Coronary artery (tissue), 2 donors: ENCODE results near the gene ZBTB12.
A peak's percentile ranks its signal among the peaks of the same experiment; 100 is the strongest.
"Not testable (repeated sequence)": the region's sequence is repeated elsewhere in the genome, so short reads cannot be mapped to it uniquely, and the experiment has no call there.

Experiments
- DNase-seq: peaks from one replicate; pipeline ENCODE4 v3.0.0-alpha.2; 2017; ENCODE audit warnings: low spot score
- H3K27ac ChIP-seq, 2 donors: fragments of 200-600 bp; sonication (generic); one replicate each; pipeline ENCODE4 v1.5.1; 2016 to 2019
- H3K4me3 ChIP-seq: fragments of 200-600 bp; sonication (generic); 2 replicates; pipeline ENCODE4 v1.5.1; 2016; ENCODE audit warnings: mild to moderate bottlenecking, moderate library complexity
- TF ChIP-seq, protein P1 (sequence below): fragments of 200-600 bp; sonication (generic); IDR thresholded peaks from one replicate; pipeline ENCODE4 v1.5.1; 2019; ENCODE audit warnings: antibody characterized with exemption

ZBTB12 gene

GRCh38 chr6:31933537-31933936 is 31.7 kb upstream of the ZBTB12 start:
- TF ChIP-seq, protein P1, sequence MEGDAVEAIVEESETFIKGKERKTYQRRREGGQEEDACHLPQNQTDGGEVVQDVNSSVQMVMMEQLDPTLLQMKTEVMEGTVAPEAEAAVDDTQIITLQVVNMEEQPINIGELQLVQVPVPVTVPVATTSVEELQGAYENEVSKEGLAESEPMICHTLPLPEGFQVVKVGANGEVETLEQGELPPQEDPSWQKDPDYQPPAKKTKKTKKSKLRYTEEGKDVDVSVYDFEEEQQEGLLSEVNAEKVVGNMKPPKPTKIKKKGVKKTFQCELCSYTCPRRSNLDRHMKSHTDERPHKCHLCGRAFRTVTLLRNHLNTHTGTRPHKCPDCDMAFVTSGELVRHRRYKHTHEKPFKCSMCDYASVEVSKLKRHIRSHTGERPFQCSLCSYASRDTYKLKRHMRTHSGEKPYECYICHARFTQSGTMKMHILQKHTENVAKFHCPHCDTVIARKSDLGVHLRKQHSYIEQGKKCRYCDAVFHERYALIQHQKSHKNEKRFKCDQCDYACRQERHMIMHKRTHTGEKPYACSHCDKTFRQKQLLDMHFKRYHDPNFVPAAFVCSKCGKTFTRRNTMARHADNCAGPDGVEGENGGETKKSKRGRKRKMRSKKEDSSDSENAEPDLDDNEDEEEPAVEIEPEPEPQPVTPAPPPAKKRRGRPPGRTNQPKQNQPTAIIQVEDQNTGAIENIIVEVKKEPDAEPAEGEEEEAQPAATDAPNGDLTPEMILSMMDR = no peak
- Histone ChIP-seq H3K4me3 (no peak overlapping the region), H3K27ac (no peak overlapping the region)
- no peak for DNase-seq

- DNase-seq, H3K4me3 ChIP-seq, H3K27ac ChIP-seq: not testable (repeated sequence)
Observed at GRCh38 chr6:31932137-31932536, 30.3 kb upstream of the ZBTB12 start.

- DNase-seq = no peak
- TF ChIP-seq, protein P1 = no peak
- Histone ChIP-seq H3K4me3 (no peak overlapping the region), H3K27ac (no peak overlapping the region)
Observed at GRCh38 chr6:31930962-31931361, 29.1 kb upstream of the ZBTB12 start.

- Histone ChIP-seq H3K4me3 (peak overlapping the region; percentile 43), H3K27ac (no peak overlapping the region)
- DNase-seq = no peak
- TF ChIP-seq, protein P1 = no peak
Observed at GRCh38 chr6:31928672-31928939, 26.7 kb upstream of the ZBTB12 start.

GRCh38 chr6:31927863-31928671 is 26.2 kb upstream of the ZBTB12 start:
- DNase-seq = no peak
- TF ChIP-seq, protein P1 = no peak
- Histone ChIP-seq H3K4me3 (peak overlapping the region; percentile 43), H3K27ac (peak overlapping the region in 1 of 2 donors; percentile 51)

DNA sequence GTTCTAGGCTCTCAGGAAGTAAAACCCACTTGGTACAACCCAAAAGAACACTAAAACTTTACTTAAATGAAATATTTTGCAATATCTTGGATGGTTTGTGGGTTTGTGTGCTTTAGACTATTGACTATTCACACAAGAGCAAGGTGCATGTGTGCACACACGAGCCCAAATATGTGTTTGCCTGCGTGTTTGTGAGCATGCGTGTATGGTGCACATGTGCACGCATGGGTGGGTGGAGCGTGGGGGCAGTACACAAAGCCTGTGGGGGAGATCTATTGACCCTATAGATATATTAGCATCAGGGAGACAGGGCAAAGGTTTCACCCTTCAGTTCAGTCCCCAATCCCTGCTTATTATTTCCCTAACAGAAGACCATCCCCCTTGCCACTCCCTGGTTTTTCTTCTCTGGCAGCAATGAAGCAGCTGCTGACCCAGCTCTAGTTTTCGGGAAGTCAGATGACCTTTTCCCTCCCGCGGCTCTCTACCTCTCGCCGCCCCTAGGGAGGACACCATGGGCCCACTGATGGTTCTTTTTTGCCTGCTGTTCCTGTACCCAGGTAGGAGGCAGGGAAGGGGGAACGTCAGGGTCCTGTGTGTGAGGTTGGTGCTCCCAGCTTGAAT is 25.5 kb upstream of the ZBTB12 start, which contains the start of gene C2:
Gene C2, plus strand, starts transcription at position 476 of the 621 bp plus-strand sequence. Its CDS starts 36 bp downstream, at position 512.
- no peak for DNase-seq
- H3K27ac ChIP-seq = peak within 1 kb of the TSS in 1 of 2 donors; percentile 51
- peak within 1 kb of the TSS; percentile 43 for H3K4me3 ChIP-seq
- TF ChIP-seq, protein P1 = no peak

- Histone ChIP-seq H3K27ac (no peak overlapping the region), H3K4me3 (no peak overlapping the region)
- TF ChIP-seq, protein P1 = no peak
- no peak for DNase-seq
Observed at GRCh38 chr6:31922942-31923341, 21.1 kb upstream of the ZBTB12 start.
